ENCODE measurements around the gene PPIL1. TPM values are rescaled to one million over a fixed set of nuclear protein-coding genes. Genes with fewer than 3 reads are reported as not detected.

PPIL1 gene
- total and polyA plus RNA-seq, 2 of the 8 experiments (the other 6 are each of a cell fraction or from before 2014, with no cell fraction given), result 83.7 to 86.5 TPM

- TF ChIP-seq ATF3 (IDR thresholded peaks at IDR 0.05; ENCODE audit: insufficient read depth, low read depth, low read length) (no peak), SP1 (IDR thresholded peaks at IDR 0.05; ENCODE audit: low read depth, low read length) (no peak), RBBP5 (IDR thresholded peaks at IDR 0.05; ENCODE audit: borderline replicate concordance, low read depth, low read length) (no peak), SIRT6 (IDR thresholded peaks at IDR 0.05; ENCODE audit: low read length) (no peak)
These were observed 8.8 kb downstream of the PPIL1 start (continued) for GRCh38 chr6:36865835-36866234.
